ENCODE results near the gene DENND1C. TPM values are rescaled to one million over a fixed set of nuclear protein-coding genes. Genes with fewer than 3 reads are reported as not detected.
A peak's percentile ranks its signal among the peaks of the same experiment; 100 is the strongest.

DENND1C gene
- total RNA-seq, 1 experiment from 2014 or later: 0.11 TPM

DNA sequence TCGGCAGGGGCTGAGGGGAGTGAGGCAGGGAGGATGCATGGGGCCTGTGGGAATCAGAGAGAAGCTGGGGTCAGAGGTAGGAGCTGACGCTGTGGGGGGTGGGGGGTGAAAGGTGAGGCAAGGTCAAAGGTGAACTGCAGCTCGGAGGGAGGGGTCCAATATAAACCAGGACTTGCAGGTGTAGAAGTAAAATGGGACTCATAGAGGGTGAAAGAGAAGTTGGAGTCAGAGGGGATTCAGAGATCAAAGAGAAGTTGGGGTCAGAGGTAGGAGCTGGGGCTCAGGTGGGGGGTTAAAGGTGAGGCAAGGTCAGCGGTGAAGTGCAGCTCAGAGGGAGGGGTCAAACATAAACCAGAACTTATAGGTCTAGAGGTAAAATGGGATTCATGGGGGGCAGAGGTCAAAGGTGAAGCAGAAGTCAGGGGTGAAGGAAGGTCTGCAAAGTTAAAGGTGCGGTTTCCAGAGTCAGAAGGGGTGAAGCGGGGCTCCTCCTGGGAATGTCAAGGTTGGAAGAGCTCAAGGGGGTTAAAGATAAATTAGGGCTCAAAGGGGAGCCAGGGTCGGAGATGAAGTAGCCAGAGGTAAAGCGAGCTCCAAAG is 12.9 kb upstream of the DENND1C start:
- ChIA-PET POLR2A (ENCODE audit: low non-redundant PET) (no interaction called here), CTCF (no interaction called here)

DNA sequence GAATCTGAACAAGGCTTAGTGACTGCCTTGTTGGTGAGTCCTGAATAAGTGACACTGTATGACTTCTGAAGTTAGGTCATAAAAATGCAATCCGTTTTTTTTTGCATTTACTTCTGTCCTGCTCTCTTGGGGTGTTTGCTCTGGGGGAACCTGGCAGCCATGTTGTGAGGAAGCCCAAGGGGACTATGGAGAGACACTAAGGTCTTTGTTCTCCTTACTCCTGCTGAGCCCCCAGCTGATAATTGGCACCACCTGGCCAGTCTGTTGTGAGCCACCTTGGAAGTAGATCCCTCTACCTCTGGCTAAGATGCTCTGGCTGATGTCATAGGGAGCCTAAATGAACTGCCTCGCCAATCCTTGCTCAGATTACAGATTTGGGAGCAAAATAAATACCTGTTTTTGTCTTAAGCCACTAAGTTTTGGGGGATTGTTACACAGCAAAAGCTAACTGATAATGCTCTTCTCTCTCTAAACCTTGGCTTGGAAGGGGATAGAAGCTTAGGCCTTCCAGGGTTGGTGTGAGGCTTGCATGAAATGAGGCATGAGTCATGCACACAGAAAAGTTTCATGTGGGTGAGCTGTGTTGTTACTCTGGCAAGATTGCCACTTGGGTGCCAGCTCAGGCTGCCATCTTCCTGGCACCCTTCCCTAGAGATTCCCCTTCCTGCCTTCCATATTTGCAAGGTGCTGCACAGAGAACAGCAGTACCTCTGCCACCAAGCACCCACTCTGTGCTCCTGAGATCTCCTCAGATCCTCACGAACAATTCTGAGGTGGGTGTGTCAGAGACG is 10.4 kb upstream of the DENND1C start:
- H3K36me3 ChIP-seq (ENCODE audit: insufficient read depth, low read length, poor library complexity, severe bottlenecking): no peaks in the 10 kb centered on the region
- ChIA-PET CTCF (interaction anchor here (0.5 kb wide), 1 partner anchor 12 kb away, joined by 4 read pairs; no protein-coding TSS in a partner anchor), POLR2A (ENCODE audit: low non-redundant PET) (no interaction called here)
- BruUV-seq (replicated peaks): no TSS peak
- intact Hi-C loops (cut with micrococcal nuclease; ENCODE audit: unreplicated experiment): no loop called here
- TF ChIP-seq, protein P1, sequence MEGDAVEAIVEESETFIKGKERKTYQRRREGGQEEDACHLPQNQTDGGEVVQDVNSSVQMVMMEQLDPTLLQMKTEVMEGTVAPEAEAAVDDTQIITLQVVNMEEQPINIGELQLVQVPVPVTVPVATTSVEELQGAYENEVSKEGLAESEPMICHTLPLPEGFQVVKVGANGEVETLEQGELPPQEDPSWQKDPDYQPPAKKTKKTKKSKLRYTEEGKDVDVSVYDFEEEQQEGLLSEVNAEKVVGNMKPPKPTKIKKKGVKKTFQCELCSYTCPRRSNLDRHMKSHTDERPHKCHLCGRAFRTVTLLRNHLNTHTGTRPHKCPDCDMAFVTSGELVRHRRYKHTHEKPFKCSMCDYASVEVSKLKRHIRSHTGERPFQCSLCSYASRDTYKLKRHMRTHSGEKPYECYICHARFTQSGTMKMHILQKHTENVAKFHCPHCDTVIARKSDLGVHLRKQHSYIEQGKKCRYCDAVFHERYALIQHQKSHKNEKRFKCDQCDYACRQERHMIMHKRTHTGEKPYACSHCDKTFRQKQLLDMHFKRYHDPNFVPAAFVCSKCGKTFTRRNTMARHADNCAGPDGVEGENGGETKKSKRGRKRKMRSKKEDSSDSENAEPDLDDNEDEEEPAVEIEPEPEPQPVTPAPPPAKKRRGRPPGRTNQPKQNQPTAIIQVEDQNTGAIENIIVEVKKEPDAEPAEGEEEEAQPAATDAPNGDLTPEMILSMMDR (conservative IDR thresholded peaks at IDR 0.05; ENCODE audit: low read depth, low read length): no peak
- no peak for TF ChIP-seq EZH2 (IDR thresholded peaks at IDR 0.05; ENCODE audit: borderline replicate concordance, low read depth, low read length, poor library complexity, severe bottlenecking)
- H3K9me3 ChIP-seq (ENCODE audit: low read depth, low read length, poor library complexity, severe bottlenecking): peaks cover 3% of the 10 kb centered on the region
- no peaks in the 10 kb centered on the region for H3K4me1 ChIP-seq (ENCODE audit: insufficient read depth, low read length, poor library complexity, severe bottlenecking)
- H3K27me3 ChIP-seq (replicated peaks; ENCODE audit: insufficient read depth, low read depth, low read length, poor library complexity): no peaks in the 10 kb centered on the region
- H3K27ac ChIP-seq (ENCODE audit: low read depth, low read length, poor library complexity, severe bottlenecking): no peak overlapping the region
- H3K4me3 ChIP-seq (ENCODE audit: low read depth, low read length, poor library complexity, severe bottlenecking): no peak overlapping the region
- no peak for DNase-seq (ENCODE audit: low spot score)

More for the DNA sequence above, 12.9 kb upstream of the DENND1C start:
- no peaks in the 10 kb centered on the region for H3K36me3 ChIP-seq (ENCODE audit: insufficient read depth, low read length, poor library complexity, severe bottlenecking)
- H3K4me1 ChIP-seq (ENCODE audit: insufficient read depth, low read length, poor library complexity, severe bottlenecking): no peaks in the 10 kb centered on the region
- H3K4me3 ChIP-seq (ENCODE audit: low read depth, low read length, poor library complexity, severe bottlenecking): no peak overlapping the region
- H3K27me3 ChIP-seq (replicated peaks; ENCODE audit: insufficient read depth, low read depth, low read length, poor library complexity): no peaks in the 10 kb centered on the region
- TF ChIP-seq, protein P1 (conservative IDR thresholded peaks at IDR 0.05; ENCODE audit: low read depth, low read length): no peak
- no peak for TF ChIP-seq EZH2 (IDR thresholded peaks at IDR 0.05; ENCODE audit: borderline replicate concordance, low read depth, low read length, poor library complexity, severe bottlenecking)
- peaks cover 3% of the 10 kb centered on the region for H3K9me3 ChIP-seq (ENCODE audit: low read depth, low read length, poor library complexity, severe bottlenecking)
- DNase-seq (ENCODE audit: low spot score): no peak
- BruUV-seq (replicated peaks): TSS peak; percentile 82
- intact Hi-C loops (cut with micrococcal nuclease; ENCODE audit: unreplicated experiment): no loop called here
- H3K27ac ChIP-seq (ENCODE audit: low read depth, low read length, poor library complexity, severe bottlenecking): no peak overlapping the region

DNA sequence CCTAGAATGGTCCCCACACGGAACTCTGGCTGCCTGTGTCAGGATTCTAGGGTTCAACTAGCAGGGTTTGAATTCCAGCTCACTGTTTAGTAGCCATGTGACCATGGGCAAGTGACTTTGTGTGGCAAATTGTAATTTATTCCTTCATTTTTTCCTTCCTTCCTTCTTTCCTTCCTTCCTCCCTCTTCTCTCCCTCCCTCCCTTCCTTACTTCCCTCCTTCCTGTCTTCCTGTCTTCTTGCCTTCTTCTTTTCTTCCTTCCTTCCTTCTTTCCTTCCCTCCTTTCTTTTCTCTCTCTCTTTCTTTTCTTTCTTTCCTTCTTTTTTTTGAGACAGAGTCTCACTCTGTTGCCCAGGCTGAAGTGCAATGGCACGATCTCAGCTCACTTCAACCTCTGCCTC is 8.5 kb upstream of the DENND1C start:
- H3K9me3 ChIP-seq (ENCODE audit: low read depth, low read length, poor library complexity, severe bottlenecking): peaks cover 3% of the 10 kb centered on the region
- ChIA-PET CTCF (no interaction called here), POLR2A (ENCODE audit: low non-redundant PET) (interaction anchor here (0.6 kb wide), 1 partner anchor 11 kb away, joined by 18 read pairs; no protein-coding TSS in a partner anchor)
- no peak overlapping the region for H3K27ac ChIP-seq (ENCODE audit: low read depth, low read length, poor library complexity, severe bottlenecking)
- H3K36me3 ChIP-seq (ENCODE audit: insufficient read depth, low read length, poor library complexity, severe bottlenecking): no peaks in the 10 kb centered on the region
- no peaks in the 10 kb centered on the region for H3K27me3 ChIP-seq (replicated peaks; ENCODE audit: insufficient read depth, low read depth, low read length, poor library complexity)
- TF ChIP-seq, protein P1 (conservative IDR thresholded peaks at IDR 0.05; ENCODE audit: low read depth, low read length): no peak
- TF ChIP-seq EZH2 (IDR thresholded peaks at IDR 0.05; ENCODE audit: borderline replicate concordance, low read depth, low read length, poor library complexity, severe bottlenecking): no peak
- no peaks in the 10 kb centered on the region for H3K4me1 ChIP-seq (ENCODE audit: insufficient read depth, low read length, poor library complexity, severe bottlenecking)
- DNase-seq (ENCODE audit: low spot score): no peak
- intact Hi-C loops (cut with micrococcal nuclease; ENCODE audit: unreplicated experiment): no loop called here
- no peak overlapping the region for H3K4me3 ChIP-seq (ENCODE audit: low read depth, low read length, poor library complexity, severe bottlenecking)
- BruUV-seq (replicated peaks): no TSS peak
